Measurements from ENCODE around the gene BCORL1. TPM values are rescaled to one million over a fixed set of nuclear protein-coding genes. Genes with fewer than 3 reads are reported as not detected.

The BCORL1 gene
- total RNA-seq, 1 donor from 2014 or later = 22.3 TPM

- DNase-seq (ENCODE audit: low read depth) (no peak), FAIRE-seq (peak; percentile 77)
- Histone ChIP-seq H3K4me2 (ENCODE audit: low read length) (no peak overlapping the region), H3K9me3 (ENCODE audit: insufficient read depth, low read depth, low read length) (no peaks in the 10 kb centered on the region), H3K4me1 (ENCODE audit: insufficient read depth, low read length) (no peaks in the 10 kb centered on the region), H2AFZ (ENCODE audit: low read depth, low read length) (no peak overlapping the region), H3K79me2 (ENCODE audit: insufficient read depth, low read length) (no peaks in the 10 kb centered on the region), H4K20me1 (ENCODE audit: insufficient read depth, low read length) (no peaks in the 10 kb centered on the region), H3K27me3 (ENCODE audit: insufficient read depth, low read length) (peaks cover 18% of the 10 kb centered on the region), H3K27ac (ENCODE audit: low read depth, low read length) (no peak overlapping the region), H3K36me3 (ENCODE audit: insufficient read depth, low read length) (no peaks in the 10 kb centered on the region), H3K9ac (ENCODE audit: low read length) (no peak overlapping the region), H3K4me3 (ENCODE audit: insufficient read depth, low read depth, low read length) (no peak overlapping the region)
- Mint-ChIP-seq H3K27ac (ENCODE audit: unreplicated experiment) (no peak overlapping the region), H3K4me3 (ENCODE audit: unreplicated experiment) (no peak overlapping the region), H3K36me3 (ENCODE audit: low read depth, unreplicated experiment) (no peaks in the 10 kb centered on the region), H3K27me3 (ENCODE audit: low read depth, unreplicated experiment) (peaks cover 38% of the 10 kb centered on the region), H3K4me1 (ENCODE audit: low read depth, unreplicated experiment) (peaks cover 3% of the 10 kb centered on the region), H3K9me3 (ENCODE audit: unreplicated experiment) (no peaks in the 10 kb centered on the region)
- TF ChIP-seq CTCF (IDR thresholded peaks at IDR 0.05; ENCODE audit: insufficient read depth, low read depth, low read length) (no peak), EZH2 (IDR thresholded peaks at IDR 0.05; ENCODE audit: insufficient read depth, low read length) (no peak)
These were observed 44.4 kb upstream of the BCORL1 start for GRCh38 chrX:129938081-129938480.

- DNase-seq (ENCODE audit: low read depth) (no peak), FAIRE-seq (no peak)
- peaks cover 3% of the 10 kb centered on the region for H3K4me1 Mint-ChIP-seq (ENCODE audit: low read depth, unreplicated experiment)
- TF ChIP-seq CTCF (IDR thresholded peaks at IDR 0.05; ENCODE audit: insufficient read depth, low read depth, low read length) (no peak), EZH2 (IDR thresholded peaks at IDR 0.05; ENCODE audit: insufficient read depth, low read length) (no peak)
- H3K27ac Mint-ChIP-seq (ENCODE audit: unreplicated experiment) = no peak overlapping the region
- Histone ChIP-seq H3K4me3 (ENCODE audit: insufficient read depth, low read depth, low read length) (no peak overlapping the region), H3K27me3 (ENCODE audit: insufficient read depth, low read length) (peaks cover 15% of the 10 kb centered on the region), H3K4me1 (ENCODE audit: insufficient read depth, low read length) (no peaks in the 10 kb centered on the region), H3K4me2 (ENCODE audit: low read length) (no peak overlapping the region), H2AFZ (ENCODE audit: low read depth, low read length) (no peak overlapping the region), H3K9ac (ENCODE audit: low read length) (no peak overlapping the region), H3K9me3 (ENCODE audit: insufficient read depth, low read depth, low read length) (no peaks in the 10 kb centered on the region), H3K79me2 (ENCODE audit: insufficient read depth, low read length) (no peaks in the 10 kb centered on the region), H3K27ac (ENCODE audit: low read depth, low read length) (no peak overlapping the region), H4K20me1 (ENCODE audit: insufficient read depth, low read length) (no peaks in the 10 kb centered on the region), H3K36me3 (ENCODE audit: insufficient read depth, low read length) (no peaks in the 10 kb centered on the region)
- no peaks in the 10 kb centered on the region for H3K9me3 Mint-ChIP-seq (ENCODE audit: unreplicated experiment)
- H3K27me3 Mint-ChIP-seq (ENCODE audit: low read depth, unreplicated experiment) = peaks cover 23% of the 10 kb centered on the region
- no peak overlapping the region for H3K4me3 Mint-ChIP-seq (ENCODE audit: unreplicated experiment)
- H3K36me3 Mint-ChIP-seq (ENCODE audit: low read depth, unreplicated experiment) = no peaks in the 10 kb centered on the region
These were observed 42.4 kb upstream of the BCORL1 start for GRCh38 chrX:129939986-129940385.

- H3K9me3 Mint-ChIP-seq (ENCODE audit: unreplicated experiment) = no peaks in the 10 kb centered on the region
These were observed 41.7 kb upstream of the BCORL1 start for GRCh38 chrX:129940721-129941120.

More at GRCh38 chrX:129940721-129941120, 41.7 kb upstream of the BCORL1 start:
- Histone ChIP-seq H3K27ac (ENCODE audit: low read depth, low read length) (no peak overlapping the region), H3K36me3 (ENCODE audit: insufficient read depth, low read length) (no peaks in the 10 kb centered on the region), H3K4me1 (ENCODE audit: insufficient read depth, low read length) (no peaks in the 10 kb centered on the region), H3K27me3 (ENCODE audit: insufficient read depth, low read length) (peaks cover 14% of the 10 kb centered on the region), H3K79me2 (ENCODE audit: insufficient read depth, low read length) (no peaks in the 10 kb centered on the region), H2AFZ (ENCODE audit: low read depth, low read length) (no peak overlapping the region), H3K9ac (ENCODE audit: low read length) (no peak overlapping the region), H3K4me2 (ENCODE audit: low read length) (no peak overlapping the region), H3K4me3 (ENCODE audit: insufficient read depth, low read depth, low read length) (no peak overlapping the region), H3K9me3 (ENCODE audit: insufficient read depth, low read depth, low read length) (no peaks in the 10 kb centered on the region), H4K20me1 (ENCODE audit: insufficient read depth, low read length) (no peaks in the 10 kb centered on the region)
- H3K4me1 Mint-ChIP-seq (ENCODE audit: low read depth, unreplicated experiment) = peaks cover 3% of the 10 kb centered on the region
- H3K27me3 Mint-ChIP-seq (ENCODE audit: low read depth, unreplicated experiment) = peaks cover 23% of the 10 kb centered on the region
- FAIRE-seq (no peak), DNase-seq (ENCODE audit: low read depth) (no peak)
- no peak overlapping the region for H3K27ac Mint-ChIP-seq (ENCODE audit: unreplicated experiment)
- H3K4me3 Mint-ChIP-seq (ENCODE audit: unreplicated experiment) = no peak overlapping the region
- H3K36me3 Mint-ChIP-seq (ENCODE audit: low read depth, unreplicated experiment) = no peaks in the 10 kb centered on the region
- TF ChIP-seq EZH2 (IDR thresholded peaks at IDR 0.05; ENCODE audit: insufficient read depth, low read length) (no peak), CTCF (IDR thresholded peaks at IDR 0.05; ENCODE audit: insufficient read depth, low read depth, low read length) (no peak)

Measured in astrocyte (in vitro differentiated cells and primary cell).